NB4 (cell line): ENCODE measurements around the gene SMPDL3A.

ENCODE experiments used
- DNase-seq: peaks from one replicate; pipeline ENCODE4 v3.0.0; 2010; ENCODE audit warnings: low read depth
- H3K4me3 ChIP-seq: one replicate; pipeline ENCODE4 v1.5.1; 2011; ENCODE audit warnings: mild to moderate bottlenecking, low read depth, low read length, moderate library complexity
- MYC ChIP-seq: IDR thresholded peaks from 2 replicates; pipeline ENCODE4 v1.6.1; 2011; ENCODE audit warnings: low read depth, low read length
- POLR2A ChIP-seq: IDR thresholded peaks from 2 replicates; pipeline ENCODE4 v1.6.1; 2011; ENCODE audit warnings: mild to moderate bottlenecking; ENCODE audit not compliant: insufficient read length; ENCODE audit errors: extremely low read depth
- TF ChIP-seq, protein P1 (sequence below): IDR thresholded peaks from 2 replicates; pipeline ENCODE4 v1.6.1; 2011; ENCODE audit warnings: low read depth, low read length
- TF ChIP-seq, protein P2 (sequence below): IDR thresholded peaks from one replicate; pipeline ENCODE4 v1.5.1; 2012; ENCODE audit warnings: low read depth, low read length

Gene SMPDL3A

DNA sequence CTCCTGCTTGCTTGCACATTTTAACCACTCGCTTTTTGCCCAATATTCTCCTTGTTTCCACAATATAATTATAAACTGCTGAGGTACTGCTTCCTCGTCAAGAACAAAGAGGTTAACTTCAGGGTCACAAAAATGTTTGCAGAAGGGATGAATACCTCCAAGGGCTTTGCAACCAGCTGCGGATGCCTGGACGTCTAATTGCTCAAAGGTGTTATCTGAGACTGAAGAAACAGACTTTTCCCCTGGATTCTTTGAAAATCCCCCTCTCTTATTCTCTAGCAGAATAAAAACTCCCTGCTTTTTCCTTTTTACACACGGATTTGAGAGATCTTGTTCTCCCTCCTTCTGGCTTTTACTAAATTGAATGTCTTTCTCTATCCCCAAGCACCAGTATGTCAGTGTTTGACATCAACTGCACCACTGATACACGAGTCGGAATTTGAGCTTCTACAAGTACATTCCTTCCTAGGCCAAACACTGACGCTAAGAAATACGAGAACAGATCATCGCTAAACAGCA is 336 bp upstream of the SMPDL3A start:
- no peak for DNase-seq
- TF ChIP-seq, protein P1, sequence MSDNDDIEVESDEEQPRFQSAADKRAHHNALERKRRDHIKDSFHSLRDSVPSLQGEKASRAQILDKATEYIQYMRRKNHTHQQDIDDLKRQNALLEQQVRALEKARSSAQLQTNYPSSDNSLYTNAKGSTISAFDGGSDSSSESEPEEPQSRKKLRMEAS, result no peak
- TF ChIP-seq POLR2A (no peak), MYC (no peak)
- TF ChIP-seq, protein P2, sequence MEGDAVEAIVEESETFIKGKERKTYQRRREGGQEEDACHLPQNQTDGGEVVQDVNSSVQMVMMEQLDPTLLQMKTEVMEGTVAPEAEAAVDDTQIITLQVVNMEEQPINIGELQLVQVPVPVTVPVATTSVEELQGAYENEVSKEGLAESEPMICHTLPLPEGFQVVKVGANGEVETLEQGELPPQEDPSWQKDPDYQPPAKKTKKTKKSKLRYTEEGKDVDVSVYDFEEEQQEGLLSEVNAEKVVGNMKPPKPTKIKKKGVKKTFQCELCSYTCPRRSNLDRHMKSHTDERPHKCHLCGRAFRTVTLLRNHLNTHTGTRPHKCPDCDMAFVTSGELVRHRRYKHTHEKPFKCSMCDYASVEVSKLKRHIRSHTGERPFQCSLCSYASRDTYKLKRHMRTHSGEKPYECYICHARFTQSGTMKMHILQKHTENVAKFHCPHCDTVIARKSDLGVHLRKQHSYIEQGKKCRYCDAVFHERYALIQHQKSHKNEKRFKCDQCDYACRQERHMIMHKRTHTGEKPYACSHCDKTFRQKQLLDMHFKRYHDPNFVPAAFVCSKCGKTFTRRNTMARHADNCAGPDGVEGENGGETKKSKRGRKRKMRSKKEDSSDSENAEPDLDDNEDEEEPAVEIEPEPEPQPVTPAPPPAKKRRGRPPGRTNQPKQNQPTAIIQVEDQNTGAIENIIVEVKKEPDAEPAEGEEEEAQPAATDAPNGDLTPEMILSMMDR, result no peak
- H3K4me3 ChIP-seq, result peak overlapping the region; percentile 48

DNA sequence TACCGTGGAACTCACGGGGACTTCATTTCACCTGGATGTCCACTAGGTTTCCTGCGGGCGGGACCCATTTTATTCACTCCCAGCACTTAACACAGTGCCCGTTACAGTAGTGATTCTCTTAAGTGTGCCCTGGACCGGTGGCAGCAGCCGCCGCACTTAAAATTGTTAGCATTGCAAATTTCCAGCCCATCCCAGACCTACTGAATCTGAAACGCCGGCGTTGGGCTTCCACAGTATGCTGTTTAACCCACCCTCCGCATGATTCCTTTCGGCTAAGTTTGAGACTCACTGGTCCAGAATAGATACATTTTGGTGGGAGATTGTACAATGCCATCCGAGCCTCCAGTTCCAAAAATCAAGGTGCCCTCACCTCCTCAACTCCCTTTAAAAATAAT is 967 bp downstream of the SMPDL3A start:
- no peak for DNase-seq
- H3K4me3 ChIP-seq, result peak overlapping the region; percentile 48
- TF ChIP-seq, protein P2, result no peak
- TF ChIP-seq POLR2A (no peak), MYC (no peak)
- TF ChIP-seq, protein P1, result no peak

DNA sequence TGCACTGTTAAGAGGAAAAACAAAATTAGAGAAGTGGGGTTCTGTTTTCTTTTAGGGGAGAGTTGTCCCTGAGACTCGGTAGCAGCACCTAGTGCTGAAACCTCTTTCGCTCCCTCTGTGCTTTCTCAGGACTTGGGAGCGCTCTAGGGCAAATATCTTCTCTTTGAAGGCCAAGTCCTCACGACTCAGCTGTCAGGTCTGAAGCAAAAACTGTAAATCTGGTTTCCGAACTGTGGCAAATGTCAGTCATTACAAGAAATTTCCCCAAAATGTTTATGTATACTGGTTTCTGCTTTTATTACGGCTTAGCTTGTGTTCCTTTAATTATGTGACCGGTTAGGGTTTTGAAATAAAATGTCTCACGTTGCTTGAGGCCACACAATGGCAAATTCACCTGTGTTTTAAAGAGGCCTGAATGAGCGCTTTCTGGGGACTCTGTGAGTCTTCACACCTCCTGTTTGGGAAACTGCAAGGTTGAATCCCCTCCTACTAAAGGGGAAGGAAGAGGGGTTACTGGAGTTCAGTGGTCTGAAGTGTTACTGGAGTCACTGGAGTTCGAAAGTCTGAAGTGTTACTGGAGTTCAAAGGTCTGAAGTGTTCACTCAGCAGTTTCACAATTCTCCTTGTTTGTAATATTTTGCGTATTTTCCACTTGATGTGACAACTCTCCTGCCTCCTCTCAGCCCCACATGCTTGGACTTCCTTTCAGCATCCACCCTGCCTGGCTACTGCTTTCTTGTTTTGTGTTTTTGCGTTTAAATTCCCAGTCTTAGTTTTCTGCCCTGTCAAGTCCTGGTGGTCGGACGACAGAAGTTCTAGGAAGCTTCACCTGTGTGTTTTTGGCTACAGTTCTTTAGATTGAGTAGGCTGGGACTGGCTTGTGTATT is 1.6 kb downstream of the SMPDL3A start:
- TF ChIP-seq, protein P2, result no peak
- TF ChIP-seq, protein P1, result no peak
- TF ChIP-seq MYC, result no peak
- TF ChIP-seq POLR2A, result no peak
- no peak for DNase-seq
- no peak overlapping the region for H3K4me3 ChIP-seq

DNA sequence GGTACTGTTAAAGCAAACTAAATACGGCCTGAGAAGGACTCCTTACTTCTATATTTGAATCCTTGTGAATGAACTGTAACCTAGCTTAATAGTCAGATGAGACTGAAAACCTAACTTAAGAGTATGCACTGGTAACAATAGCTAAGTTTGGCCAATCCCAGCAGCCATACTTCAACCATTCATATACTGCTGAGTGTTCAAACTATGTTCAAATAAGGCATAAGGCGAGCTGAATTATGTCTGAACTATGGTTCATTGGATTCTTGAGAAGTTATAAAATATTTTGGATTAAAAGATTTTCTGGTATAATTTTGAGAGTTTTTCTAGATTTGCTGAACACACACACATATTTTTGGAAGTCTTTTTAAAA is 2.2 kb downstream of the SMPDL3A start:
- no peak overlapping the region for H3K4me3 ChIP-seq
- DNase-seq, result no peak
- TF ChIP-seq MYC (no peak), POLR2A (no peak)
- TF ChIP-seq, protein P1, result no peak
- TF ChIP-seq, protein P2, result no peak

DNA sequence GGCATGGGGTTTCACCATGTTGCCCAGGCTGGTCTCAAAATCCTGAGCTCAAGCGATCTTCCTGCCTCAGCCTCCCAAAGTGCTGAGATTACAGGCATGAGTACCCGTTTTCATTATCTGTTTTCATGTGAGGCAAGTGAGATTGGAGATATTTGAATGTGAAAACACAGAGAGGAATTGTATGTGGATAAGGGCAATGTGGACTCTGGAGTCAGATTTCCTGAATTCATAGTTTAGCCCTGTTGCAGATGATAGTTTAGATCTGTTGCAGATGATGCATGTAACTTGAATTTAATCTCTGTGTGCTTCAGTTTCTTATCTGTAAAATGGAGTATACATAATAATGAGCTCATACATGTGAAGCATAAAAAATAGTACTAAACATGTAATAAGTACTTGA is 3.7 kb downstream of the SMPDL3A start:
- TF ChIP-seq, protein P2, result no peak
- no peak for TF ChIP-seq POLR2A
- TF ChIP-seq, protein P1, result no peak
- TF ChIP-seq MYC, result no peak
- H3K4me3 ChIP-seq, result no peak overlapping the region
- DNase-seq, result no peak
